Measurements from ENCODE around the gene MAP4K2.

DNA sequence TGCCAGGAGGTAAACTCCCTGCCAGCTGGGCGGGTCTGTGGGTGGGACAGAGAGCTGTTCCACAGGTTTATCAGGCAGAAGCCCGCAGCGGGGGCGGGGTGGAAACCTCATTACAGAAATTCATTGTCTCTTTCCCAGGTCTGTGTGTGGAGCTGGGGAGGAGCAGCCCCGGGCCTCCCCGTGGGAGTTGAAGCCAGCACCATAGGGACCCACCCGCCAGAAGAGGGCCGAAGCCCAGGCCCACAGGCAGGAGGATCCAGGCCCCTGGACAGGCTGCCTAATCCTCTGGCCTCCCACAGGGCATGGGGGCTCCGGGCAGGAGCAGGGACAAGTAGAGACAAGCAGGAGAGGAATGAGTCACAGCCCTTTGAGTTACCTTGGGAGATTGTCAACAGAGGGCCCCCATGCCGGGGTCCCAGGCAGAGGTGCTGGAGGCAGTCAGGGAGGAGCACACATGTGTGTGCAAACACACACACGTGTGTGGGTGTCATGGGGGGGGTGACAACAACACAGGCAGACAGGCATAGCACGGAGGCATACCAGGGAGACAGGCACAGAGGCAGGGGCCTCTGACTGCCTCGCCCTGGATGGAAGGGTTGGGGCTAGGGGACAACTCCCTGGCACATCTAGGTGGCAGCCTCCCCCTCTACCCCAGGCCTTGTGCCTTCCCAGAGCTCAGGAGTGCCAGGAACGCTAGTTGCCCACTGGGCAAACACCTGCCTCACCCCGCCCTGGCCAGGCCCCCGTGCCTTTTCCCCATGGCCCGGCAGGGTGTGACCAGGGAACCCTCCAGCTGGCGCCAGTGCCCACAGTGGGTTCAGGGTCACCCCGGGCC, 40.1 kb upstream of the MAP4K2 start:
- TF ChIP-seq, protein P1, sequence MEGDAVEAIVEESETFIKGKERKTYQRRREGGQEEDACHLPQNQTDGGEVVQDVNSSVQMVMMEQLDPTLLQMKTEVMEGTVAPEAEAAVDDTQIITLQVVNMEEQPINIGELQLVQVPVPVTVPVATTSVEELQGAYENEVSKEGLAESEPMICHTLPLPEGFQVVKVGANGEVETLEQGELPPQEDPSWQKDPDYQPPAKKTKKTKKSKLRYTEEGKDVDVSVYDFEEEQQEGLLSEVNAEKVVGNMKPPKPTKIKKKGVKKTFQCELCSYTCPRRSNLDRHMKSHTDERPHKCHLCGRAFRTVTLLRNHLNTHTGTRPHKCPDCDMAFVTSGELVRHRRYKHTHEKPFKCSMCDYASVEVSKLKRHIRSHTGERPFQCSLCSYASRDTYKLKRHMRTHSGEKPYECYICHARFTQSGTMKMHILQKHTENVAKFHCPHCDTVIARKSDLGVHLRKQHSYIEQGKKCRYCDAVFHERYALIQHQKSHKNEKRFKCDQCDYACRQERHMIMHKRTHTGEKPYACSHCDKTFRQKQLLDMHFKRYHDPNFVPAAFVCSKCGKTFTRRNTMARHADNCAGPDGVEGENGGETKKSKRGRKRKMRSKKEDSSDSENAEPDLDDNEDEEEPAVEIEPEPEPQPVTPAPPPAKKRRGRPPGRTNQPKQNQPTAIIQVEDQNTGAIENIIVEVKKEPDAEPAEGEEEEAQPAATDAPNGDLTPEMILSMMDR (IDR thresholded peaks at IDR 0.05) = no peak
- no peak for TF ChIP-seq POLR2A (IDR thresholded peaks at IDR 0.05)
- no peak for TF ChIP-seq EP300 (IDR thresholded peaks at IDR 0.05)

Data from suprapubic skin (tissue), 3 donors.